Measurements from ENCODE around the gene WDR26. TPM values are rescaled to one million over a fixed set of nuclear protein-coding genes. Genes with fewer than 3 reads are reported as not detected.

WDR26 gene
- total RNA-seq, 3 donors from 2014 or later: 64.4 to 86.3 (median 67.4) TPM

- Histone ChIP-seq H3K4me3 (no peak overlapping the region), H3K36me3 (ENCODE audit: low read depth) (no peaks in the 10 kb centered on the region), H3K4me1 (ENCODE audit: low read depth) (peaks cover 2% of the 10 kb centered on the region), H3K9me3 (no peaks in the 10 kb centered on the region)
- DNase-seq (no peak), ATAC-seq (no peak)
- TF ChIP-seq CTCF (IDR thresholded peaks at IDR 0.05): no peak
- intact Hi-C loops (cut with DNase I, micrococcal nuclease): no loop called here
Observed at GRCh38 chr1:224404916-224405603, 29.5 kb downstream of the WDR26 start.

DNA sequence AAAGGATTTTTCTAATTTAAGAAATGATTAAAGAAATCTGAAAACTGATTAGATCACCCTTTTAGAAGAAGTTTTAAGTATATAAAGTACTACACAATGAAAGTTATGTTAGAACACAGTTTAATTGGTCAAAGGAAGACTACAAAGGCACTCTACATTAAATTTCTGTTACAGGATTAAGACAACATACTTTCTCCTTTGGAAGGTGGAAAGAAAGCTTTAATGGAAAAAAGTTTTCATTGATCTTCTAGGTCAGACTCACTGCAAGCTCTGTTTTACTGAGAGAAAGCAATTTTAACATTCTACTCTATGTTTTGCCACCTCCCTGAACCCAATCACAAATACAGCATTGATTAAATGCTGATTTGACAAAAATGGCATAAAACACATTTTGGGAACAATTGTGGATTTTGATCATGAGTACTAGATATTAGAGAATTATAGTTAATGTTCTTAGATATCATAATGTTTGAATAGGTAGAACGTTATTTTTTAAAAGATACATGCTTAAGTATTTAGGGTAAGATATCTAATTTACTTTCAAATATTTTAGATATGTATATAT lies 32.0 kb downstream of the WDR26 start:
- peaks cover 6% of the 10 kb centered on the region for H3K4me1 ChIP-seq (ENCODE audit: low read depth)
- no peaks in the 10 kb centered on the region for H3K36me3 ChIP-seq (ENCODE audit: low read depth)
- no peak for TF ChIP-seq CTCF (IDR thresholded peaks at IDR 0.05)
- no peaks in the 10 kb centered on the region for H3K9me3 ChIP-seq
- ATAC-seq (no peak), DNase-seq (no peak)
- no peak overlapping the region for H3K4me3 ChIP-seq
- intact Hi-C loops (cut with DNase I, micrococcal nuclease): no loop called here

GRCh38 chr1:224399887-224400286 lies 34.7 kb downstream of the WDR26 start:
- Histone ChIP-seq H3K4me1 (ENCODE audit: low read depth) (peaks cover 6% of the 10 kb centered on the region), H3K36me3 (ENCODE audit: low read depth) (no peaks in the 10 kb centered on the region), H3K4me3 (no peak overlapping the region), H3K9me3 (no peaks in the 10 kb centered on the region)
- no peak for DNase-seq
- TF ChIP-seq CTCF (IDR thresholded peaks at IDR 0.05): no peak
- no peak for ATAC-seq
- intact Hi-C loops (cut with DNase I, micrococcal nuclease): no loop called here

- Histone ChIP-seq H3K4me1 (ENCODE audit: low read depth) (no peaks in the 10 kb centered on the region), H3K4me3 (no peak overlapping the region), H3K36me3 (ENCODE audit: low read depth) (peaks cover 4% of the 10 kb centered on the region), H3K9me3 (no peaks in the 10 kb centered on the region)
- TF ChIP-seq CTCF (IDR thresholded peaks at IDR 0.05): no peak
- DNase-seq (no peak), ATAC-seq (no peak)
- intact Hi-C loops (cut with DNase I, micrococcal nuclease): no loop called here
Observed at GRCh38 chr1:224393294-224393693, 41.3 kb downstream of the WDR26 start.

DNA sequence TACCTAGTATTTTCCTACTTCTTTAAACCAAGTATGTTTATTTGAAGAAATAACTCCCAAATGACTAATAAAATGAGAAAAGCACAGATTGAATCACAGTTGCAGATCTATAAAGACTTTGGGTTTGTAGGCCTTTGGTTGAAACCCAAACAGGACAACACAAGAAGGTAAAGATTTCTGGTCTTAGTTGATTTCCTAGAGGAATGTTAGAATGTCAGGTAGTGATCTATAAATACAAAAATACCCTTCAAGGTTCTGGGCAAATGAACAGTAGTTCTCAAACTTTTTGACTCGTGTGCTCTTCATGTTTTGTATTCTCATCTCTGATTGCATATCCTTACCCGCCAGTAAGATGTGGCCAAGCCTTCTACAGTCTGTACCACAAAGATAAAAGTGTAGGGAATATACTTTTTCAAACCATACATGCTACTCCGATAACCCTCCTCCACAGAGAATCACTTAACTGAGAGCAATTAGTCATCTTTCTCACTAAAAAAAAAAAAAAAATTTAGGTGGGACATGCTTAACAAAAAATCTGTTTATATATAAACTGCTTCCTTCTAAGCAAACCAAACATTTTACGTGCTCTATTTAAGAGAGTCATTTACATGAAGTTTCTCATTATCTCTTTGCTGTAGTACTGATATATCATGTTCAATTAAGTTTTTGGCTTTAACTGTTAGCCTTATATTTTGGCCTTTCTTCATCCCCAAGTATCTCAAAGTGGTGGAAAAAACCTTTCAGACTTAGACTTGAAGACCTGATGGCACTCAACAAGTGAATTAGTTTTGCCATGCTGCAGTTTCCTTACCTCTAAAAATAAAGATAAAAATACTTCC lies 42.0 kb downstream of the WDR26 start:
- Histone ChIP-seq H3K36me3 (ENCODE audit: low read depth) (peaks cover 4% of the 10 kb centered on the region), H3K4me1 (ENCODE audit: low read depth) (no peaks in the 10 kb centered on the region), H3K4me3 (no peak overlapping the region), H3K9me3 (no peaks in the 10 kb centered on the region)
- DNase-seq: no peak
- intact Hi-C loops (cut with DNase I, micrococcal nuclease): no loop called here
- ATAC-seq: no peak
- TF ChIP-seq CTCF (IDR thresholded peaks at IDR 0.05): no peak

All from mucosa of descending colon (tissue), 3 donors.